Stimulated activated naive CD8-positive, alpha-beta T cell treated with anti-CD3 and anti-CD28 coated beads, Interleukin-15, Interleukin-2, amounts not matched to agents 100 U/mL and 50 U/mL, for 24 hours (primary cell): ENCODE measurements around the gene MYH7B.

Source experiments
- ATAC-seq: fragments of 150-1000 bp; cut with Tn5 transposase; one replicate; pipeline ENCODE4 v1.10.0; 2021
- DNase-seq: peaks from one replicate; pipeline ENCODE4 v3.0.0; 2021

Gene MYH7B

GRCh38 chr20:34977365-34978091 lies 21.9 kb downstream of the MYH7B start:
- ATAC-seq (no peak), DNase-seq (no peak)

- ATAC-seq: no peak
- DNase-seq: no peak
Measured at GRCh38 chr20:34978092-34978744, 22.6 kb downstream of the MYH7B start.

GRCh38 chr20:34979366-34980153 lies 23.9 kb downstream of the MYH7B start:
- DNase-seq (peak; percentile 29), ATAC-seq (peak; percentile 65)

GRCh38 chr20:34980543-34981233 lies 25.0 kb downstream of the MYH7B start:
- no peak for ATAC-seq
- DNase-seq: no peak

GRCh38 chr20:34982270-34983088 lies 26.8 kb downstream of the MYH7B start:
- ATAC-seq (no peak), DNase-seq (no peak)

- no peak for ATAC-seq
- DNase-seq: no peak
Measured at GRCh38 chr20:34983089-34983820, 27.6 kb downstream of the MYH7B start.

GRCh38 chr20:34983995-34984735 lies 28.5 kb downstream of the MYH7B start:
- no peak for DNase-seq
- no peak for ATAC-seq

GRCh38 chr20:34984756-34985261 lies 29.1 kb downstream of the MYH7B start:
- no peak for ATAC-seq

GRCh38 chr20:34985461-34986310 lies 30.0 kb downstream of the MYH7B start:
- DNase-seq (no peak), ATAC-seq (no peak)

More at GRCh38 chr20:34984756-34985261, 29.1 kb downstream of the MYH7B start:
- DNase-seq: no peak

GRCh38 chr20:34986311-34987287 lies 30.9 kb downstream of the MYH7B start:
- ATAC-seq (no peak), DNase-seq (no peak)

- DNase-seq (no peak), ATAC-seq (no peak)
Measured at GRCh38 chr20:34987288-34988190, 31.9 kb downstream of the MYH7B start.

GRCh38 chr20:34988191-34988540 lies 32.5 kb downstream of the MYH7B start:
- DNase-seq (no peak), ATAC-seq (no peak)

- ATAC-seq: no peak
- no peak for DNase-seq
Measured at GRCh38 chr20:34989118-34989517, 33.5 kb downstream of the MYH7B start.

- no peak for DNase-seq
- ATAC-seq: no peak
Measured at GRCh38 chr20:34989670-34990069, 34.0 kb downstream of the MYH7B start.

GRCh38 chr20:34990231-34990630 lies 34.6 kb downstream of the MYH7B start:
- no peak for DNase-seq
- ATAC-seq: no peak

GRCh38 chr20:34990661-34991214 lies 35.1 kb downstream of the MYH7B start:
- no peak for ATAC-seq
- no peak for DNase-seq
